Measurements from ENCODE around the gene ZNF536.

- TF ChIP-seq CTCF (IDR thresholded peaks at IDR 0.05) (no peak), POLR2A (IDR thresholded peaks at IDR 0.05) (no peak)
Measured at GRCh38 chr19:30327331-30327730, 44.9 kb upstream of the ZNF536 start.

Measured in right lobe of liver (tissue), 4 donors.